GM03348 (cell line): Measurements from ENCODE around the gene CLASRP.

ENCODE experiments used
- DNase-seq: peaks from one replicate; pipeline ENCODE4 v3.0.0; 2012; ENCODE audit warnings: low spot score

CLASRP gene

GRCh38 chr19:45020071-45020470, 18.8 kb upstream of the CLASRP start:
- no peak for DNase-seq

GRCh38 chr19:45021971-45022370, 16.9 kb upstream of the CLASRP start:
- DNase-seq: no peak

GRCh38 chr19:45023048-45023447, 15.8 kb upstream of the CLASRP start:
- no peak for DNase-seq

GRCh38 chr19:45025264-45025663, 13.6 kb upstream of the CLASRP start:
- DNase-seq: no peak

- DNase-seq: no peak
Measured at GRCh38 chr19:45027371-45027770, 11.5 kb upstream of the CLASRP start.

- no peak for DNase-seq
Measured at GRCh38 chr19:45030825-45031224, 8.0 kb upstream of the CLASRP start.

- DNase-seq: no peak
Measured at GRCh38 chr19:45032421-45032820, 6.4 kb upstream of the CLASRP start.

GRCh38 chr19:45035755-45036154, 3.1 kb upstream of the CLASRP start:
- no peak for DNase-seq

- no peak for DNase-seq
Measured at GRCh38 chr19:45037393-45038169, 1.3 kb upstream of the CLASRP start.

GRCh38 chr19:45040059-45040771, 1.4 kb downstream of the CLASRP start:
- no peak for DNase-seq

- DNase-seq: no peak
Measured at GRCh38 chr19:45041125-45041524, 2.3 kb downstream of the CLASRP start.

- no peak for DNase-seq
Measured at GRCh38 chr19:45045671-45046353, 7.0 kb downstream of the CLASRP start.

GRCh38 chr19:45046355-45046754, 7.5 kb downstream of the CLASRP start:
- no peak for DNase-seq

- DNase-seq: no peak
Measured at GRCh38 chr19:45047188-45047797, 8.4 kb downstream of the CLASRP start.

GRCh38 chr19:45049073-45049736, 10.4 kb downstream of the CLASRP start:
- no peak for DNase-seq

GRCh38 chr19:45050036-45050435, 11.2 kb downstream of the CLASRP start:
- DNase-seq: no peak

- DNase-seq: no peak
Measured at GRCh38 chr19:45051929-45052579, 13.2 kb downstream of the CLASRP start.

GRCh38 chr19:45056831-45057230, 18.0 kb downstream of the CLASRP start:
- DNase-seq: no peak

GRCh38 chr19:45057444-45057843, 18.6 kb downstream of the CLASRP start:
- DNase-seq: no peak

- DNase-seq: no peak
Measured at GRCh38 chr19:45058622-45059159, 19.8 kb downstream of the CLASRP start.
